NCI-H1417 (cell line): ENCODE results near the gene ENO2.

Experiments
- DNase-seq, 3 experiments: peaks; one replicate each; lab custom pipeline; 2025; lab: John Stamatoyannopoulos, UW

ENO2 gene

DNA sequence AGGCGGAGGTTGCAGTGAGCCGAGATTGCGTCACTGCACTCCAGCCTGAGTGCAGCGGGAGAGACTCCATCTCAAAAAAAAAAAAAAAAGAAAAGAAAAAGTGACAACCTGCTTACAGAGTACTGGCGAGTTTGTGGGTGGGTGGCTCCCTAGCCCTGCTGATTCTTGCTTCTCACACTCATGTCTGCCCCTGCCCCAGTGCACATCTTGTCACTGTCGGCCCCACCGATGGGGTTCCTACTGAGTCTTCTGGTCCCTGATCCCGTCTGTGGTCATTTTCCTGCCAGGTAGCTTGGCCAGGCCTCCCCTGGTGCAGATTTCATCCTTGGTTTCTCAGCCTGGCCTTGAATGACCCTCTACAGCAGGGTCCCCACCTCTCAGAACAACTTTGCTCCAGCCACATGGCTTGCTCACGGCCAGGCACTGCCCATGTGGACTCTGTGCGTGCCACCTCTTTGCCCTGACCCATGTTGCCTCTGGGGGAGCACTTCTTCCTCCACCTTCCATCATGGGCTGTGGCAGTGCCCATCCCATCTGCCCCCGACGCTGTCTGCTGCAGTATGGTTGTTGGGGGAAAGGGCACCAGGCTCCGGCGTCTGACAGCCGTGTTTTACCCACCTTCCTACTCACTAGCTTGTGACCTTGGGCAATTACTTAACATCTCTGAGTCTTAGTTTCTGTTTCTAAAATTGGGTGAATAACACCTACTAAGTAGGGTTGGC lies 34.7 kb downstream of the ENO2 start:
- no peak for DNase-seq

- DNase-seq: no peak
Observed at GRCh38 chr12:6950401-6950801, 36.0 kb downstream of the ENO2 start.

GRCh38 chr12:6950811-6951540 lies 36.6 kb downstream of the ENO2 start, which contains the start of gene PTPN6:
PTPN6 (plus strand) TSS chr12:6951356; CDS start chr12:6951513, 157 bp downstream.
- DNase-seq: no peak

DNA sequence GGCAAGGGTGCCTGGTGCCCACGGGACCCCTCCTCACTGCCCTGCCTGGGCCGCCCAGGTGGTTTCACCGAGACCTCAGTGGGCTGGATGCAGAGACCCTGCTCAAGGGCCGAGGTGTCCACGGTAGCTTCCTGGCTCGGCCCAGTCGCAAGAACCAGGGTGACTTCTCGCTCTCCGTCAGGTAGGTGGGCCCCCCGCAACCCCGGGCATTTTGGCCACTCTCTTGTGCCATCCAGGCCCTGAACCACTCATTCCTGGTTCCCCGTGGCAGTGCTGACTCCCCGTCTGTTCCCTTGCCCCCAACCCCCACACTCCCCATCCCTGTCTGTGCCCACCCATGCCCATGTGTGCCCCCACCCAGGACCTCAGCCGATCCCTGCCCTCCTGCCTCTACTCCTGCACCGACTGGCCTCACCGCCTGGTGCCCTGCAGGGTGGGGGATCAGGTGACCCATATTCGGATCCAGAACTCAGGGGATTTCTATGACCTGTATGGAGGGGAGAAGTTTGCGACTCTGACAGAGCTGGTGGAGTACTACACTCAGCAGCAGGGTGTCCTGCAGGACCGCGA lies 37.3 kb downstream of the ENO2 start:
- no peak for DNase-seq

- no peak for DNase-seq
Observed at GRCh38 chr12:6952121-6952862, 37.9 kb downstream of the ENO2 start.

DNA sequence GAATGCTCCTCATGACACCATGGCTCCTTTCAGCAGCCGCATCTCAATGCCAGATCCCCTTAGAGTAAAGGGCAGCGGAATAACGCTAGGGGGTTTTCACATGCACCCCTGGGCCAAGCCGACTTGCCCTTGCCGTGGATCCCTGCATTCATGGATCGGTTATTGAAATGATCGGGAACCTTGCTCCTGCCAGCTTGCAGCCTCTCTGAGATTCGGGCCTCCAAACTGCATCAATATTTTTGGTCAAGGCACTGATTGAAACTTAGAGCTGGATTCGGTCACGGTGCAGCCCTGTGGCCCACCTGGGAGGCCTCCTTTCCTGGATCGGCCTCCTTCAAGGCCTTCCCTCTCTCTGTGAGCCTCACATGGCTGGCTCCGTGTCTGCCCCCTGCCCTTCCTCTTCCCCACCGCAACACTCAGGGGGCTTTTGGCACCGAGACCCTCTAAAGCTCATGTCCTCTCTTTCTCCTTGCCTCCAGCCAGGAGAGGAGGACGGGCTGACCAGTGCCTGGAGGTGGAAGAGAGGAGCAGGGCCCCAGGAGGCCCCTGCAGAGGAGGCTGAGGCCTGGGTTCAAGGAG lies 38.6 kb downstream of the ENO2 start:
- DNase-seq: no peak

GRCh38 chr12:6953442-6954315 lies 39.3 kb downstream of the ENO2 start:
- DNase-seq: no peak

DNA sequence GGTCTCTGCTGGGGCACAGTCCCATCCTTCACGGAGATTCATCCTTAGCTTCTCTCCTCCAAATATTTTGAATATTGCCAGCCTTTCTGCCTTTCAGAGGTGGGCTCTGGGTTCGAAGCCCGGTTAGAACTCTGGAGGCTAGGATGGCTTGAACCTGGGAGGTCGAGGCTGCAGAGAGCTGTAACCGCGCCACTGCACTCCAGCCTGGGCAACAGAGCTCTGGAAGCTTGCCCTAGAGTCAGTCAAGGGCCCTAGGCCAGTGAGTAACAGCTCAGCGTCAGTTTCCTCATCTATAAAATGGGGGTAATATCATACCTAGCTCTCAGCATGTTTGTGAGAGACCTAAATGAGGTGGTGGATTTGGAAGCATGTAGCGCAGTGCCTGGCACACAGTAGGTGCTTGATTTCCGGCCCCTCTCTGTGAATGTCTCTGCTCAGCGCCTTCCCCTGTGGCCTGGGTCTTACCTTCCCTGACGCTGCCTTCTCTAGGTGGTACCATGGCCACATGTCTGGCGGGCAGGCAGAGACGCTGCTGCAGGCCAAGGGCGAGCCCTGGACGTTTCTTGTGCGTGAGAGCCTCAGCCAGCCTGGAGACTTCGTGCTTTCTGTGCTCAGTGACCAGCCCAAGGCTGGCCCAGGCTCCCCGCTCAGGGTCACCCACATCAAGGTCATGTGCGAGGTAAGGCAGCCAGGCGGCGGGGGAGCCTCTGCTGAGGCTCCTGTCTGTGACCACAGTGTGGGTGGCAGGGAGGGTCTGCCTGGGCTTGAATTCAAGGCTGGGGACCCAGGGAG lies 40.1 kb downstream of the ENO2 start:
- DNase-seq: no peak

- DNase-seq: no peak
Observed at GRCh38 chr12:6955108-6956020, 41.0 kb downstream of the ENO2 start.

DNA sequence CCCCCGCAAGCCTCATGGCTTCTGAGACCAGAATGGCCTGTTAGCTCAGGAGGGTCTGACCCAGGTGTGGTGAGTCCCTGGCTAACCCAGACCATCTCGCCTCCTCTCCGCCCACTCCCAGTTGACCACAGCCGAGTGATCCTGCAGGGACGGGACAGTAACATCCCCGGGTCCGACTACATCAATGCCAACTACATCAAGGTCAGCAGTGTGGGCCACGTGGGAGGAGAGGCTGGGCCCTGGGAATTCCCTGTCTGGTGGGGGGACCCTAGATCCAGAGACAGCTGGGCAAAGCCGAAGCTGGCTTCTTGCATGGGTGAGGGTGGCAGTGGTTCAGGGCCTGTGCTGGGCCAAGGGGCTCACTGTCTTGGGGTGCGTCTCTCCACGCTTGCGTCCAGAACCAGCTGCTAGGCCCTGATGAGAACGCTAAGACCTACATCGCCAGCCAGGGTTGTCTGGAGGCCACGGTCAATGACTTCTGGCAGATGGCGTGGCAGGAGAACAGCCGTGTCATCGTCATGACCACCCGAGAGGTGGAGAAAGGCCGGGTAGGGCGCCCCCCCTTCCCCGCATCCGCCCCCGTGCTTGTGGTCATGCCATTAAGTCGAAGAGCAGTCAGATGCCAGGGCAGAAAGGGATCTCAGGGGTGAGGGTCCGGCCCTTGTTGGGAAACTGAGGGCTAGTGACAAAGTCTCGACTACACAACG lies 41.8 kb downstream of the ENO2 start:
- DNase-seq: no peak

GRCh38 chr12:6957151-6957701 lies 42.8 kb downstream of the ENO2 start:
- DNase-seq: no peak

DNA sequence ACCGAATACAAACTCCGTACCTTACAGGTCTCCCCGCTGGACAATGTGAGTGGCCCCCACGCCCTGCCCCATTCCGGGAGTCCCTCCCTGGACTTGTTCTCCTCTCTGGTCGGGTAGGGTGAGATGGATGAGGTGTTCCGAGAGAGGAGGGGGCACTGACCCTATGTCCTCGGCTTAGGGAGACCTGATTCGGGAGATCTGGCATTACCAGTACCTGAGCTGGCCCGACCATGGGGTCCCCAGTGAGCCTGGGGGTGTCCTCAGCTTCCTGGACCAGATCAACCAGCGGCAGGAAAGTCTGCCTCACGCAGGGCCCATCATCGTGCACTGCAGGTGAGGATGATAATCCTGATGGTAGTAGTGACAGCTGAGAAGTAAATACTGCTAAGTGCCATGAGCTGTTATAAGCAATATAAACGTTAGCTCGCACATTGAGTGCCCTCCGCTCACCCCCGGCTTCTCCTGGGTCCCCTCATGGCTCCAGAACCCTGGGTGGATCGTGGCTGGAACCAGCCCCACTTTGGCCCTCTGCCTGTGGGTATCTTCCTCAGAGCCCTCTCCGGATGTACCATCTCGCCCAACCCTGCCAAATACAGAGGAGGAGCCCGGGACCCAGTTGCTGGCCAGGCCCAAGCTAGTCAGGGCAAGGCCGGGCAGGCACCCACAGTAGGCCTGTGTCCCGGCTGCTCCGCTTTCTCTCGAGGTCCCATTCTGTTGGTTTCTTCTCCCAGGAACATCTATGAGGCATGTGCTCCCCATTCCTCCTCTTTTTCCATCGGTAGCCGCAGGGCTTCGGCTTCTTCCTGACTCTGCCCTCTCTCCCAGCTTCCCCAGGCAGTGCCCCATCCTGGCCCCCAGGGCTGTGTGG lies 43.6 kb downstream of the ENO2 start:
- no peak for DNase-seq

GRCh38 chr12:6958609-6959057 lies 44.3 kb downstream of the ENO2 start:
- DNase-seq: no peak

- no peak for DNase-seq
Observed at GRCh38 chr12:6959058-6959804, 44.9 kb downstream of the ENO2 start.

GRCh38 chr12:6959805-6960592 lies 45.6 kb downstream of the ENO2 start:
- no peak for DNase-seq
